ENCODE data around the gene FRRS1L. TPM values are rescaled to one million over a fixed set of nuclear protein-coding genes. Genes with fewer than 3 reads are reported as not detected.

The FRRS1L gene
- total RNA-seq, 2 donors from 2014 or later, result 0.81 to 1.1 TPM

GRCh38 chr9:109124121-109124520 lies 42.9 kb downstream of the FRRS1L start:
- DNase-seq (ENCODE audit: low spot score) (no peak), ATAC-seq (ENCODE audit: insufficient number of reproducible peaks, low FRiP score, low read depth) (no peak)
- TF ChIP-seq, protein P1, sequence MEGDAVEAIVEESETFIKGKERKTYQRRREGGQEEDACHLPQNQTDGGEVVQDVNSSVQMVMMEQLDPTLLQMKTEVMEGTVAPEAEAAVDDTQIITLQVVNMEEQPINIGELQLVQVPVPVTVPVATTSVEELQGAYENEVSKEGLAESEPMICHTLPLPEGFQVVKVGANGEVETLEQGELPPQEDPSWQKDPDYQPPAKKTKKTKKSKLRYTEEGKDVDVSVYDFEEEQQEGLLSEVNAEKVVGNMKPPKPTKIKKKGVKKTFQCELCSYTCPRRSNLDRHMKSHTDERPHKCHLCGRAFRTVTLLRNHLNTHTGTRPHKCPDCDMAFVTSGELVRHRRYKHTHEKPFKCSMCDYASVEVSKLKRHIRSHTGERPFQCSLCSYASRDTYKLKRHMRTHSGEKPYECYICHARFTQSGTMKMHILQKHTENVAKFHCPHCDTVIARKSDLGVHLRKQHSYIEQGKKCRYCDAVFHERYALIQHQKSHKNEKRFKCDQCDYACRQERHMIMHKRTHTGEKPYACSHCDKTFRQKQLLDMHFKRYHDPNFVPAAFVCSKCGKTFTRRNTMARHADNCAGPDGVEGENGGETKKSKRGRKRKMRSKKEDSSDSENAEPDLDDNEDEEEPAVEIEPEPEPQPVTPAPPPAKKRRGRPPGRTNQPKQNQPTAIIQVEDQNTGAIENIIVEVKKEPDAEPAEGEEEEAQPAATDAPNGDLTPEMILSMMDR (IDR thresholded peaks at IDR 0.05), result no peak
- Histone ChIP-seq H3K4me1 (ENCODE audit: control insufficient read depth in 1 of 2, low read depth in 2 of 2) (peaks cover 0 to 4% of the 10 kb centered on the region in 2 donors), H3K4me3 (no peak overlapping the region), H3K27me3 (replicated peaks; ENCODE audit: insufficient read depth) (no peaks in the 10 kb centered on the region), H3K9me3 (no peaks in the 10 kb centered on the region), H3K27ac (no peak overlapping the region), H3K36me3 (no peaks in the 10 kb centered on the region)

DNA sequence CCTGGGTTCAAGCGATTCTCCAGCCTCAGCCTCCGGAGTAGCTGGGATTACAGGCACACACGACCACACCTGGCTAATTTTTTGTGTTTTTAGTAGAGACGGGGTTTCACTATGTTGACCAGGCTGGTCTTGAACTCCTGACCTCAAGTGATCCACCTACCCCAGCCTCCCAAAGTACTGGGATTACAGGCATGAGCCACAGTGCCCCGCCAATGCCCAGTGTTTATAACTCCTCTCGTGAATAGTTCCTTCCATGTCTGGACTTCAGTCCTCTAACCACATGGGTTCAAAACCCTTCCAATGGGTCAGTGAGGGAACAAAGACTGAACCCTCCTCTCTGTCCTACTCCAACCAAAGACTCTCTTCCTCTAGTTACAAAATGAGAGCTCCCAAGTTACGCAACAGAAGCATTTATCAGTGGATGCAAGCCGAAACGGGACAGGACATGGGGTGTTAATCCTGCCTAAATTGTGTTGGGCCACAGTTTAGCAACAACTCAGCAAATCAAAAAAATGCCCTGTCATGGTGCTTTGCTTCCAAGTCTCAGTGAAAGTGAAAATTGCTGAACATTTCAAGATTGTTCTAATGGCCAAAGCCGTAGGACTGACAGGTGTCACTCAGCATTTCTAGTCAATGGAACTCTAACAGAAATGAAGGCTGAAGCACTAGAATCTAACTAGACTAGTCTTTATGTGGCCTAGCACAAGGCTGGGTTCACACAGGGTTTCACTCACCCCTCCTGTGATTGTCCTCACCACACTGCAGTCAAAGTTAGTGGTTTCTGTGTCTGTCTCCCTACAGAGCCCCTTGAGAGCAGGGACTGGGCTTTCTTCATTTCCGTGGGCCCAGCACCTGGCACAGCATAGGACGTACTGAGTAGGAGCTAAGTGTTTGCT lies 44.1 kb downstream of the FRRS1L start:
- Histone ChIP-seq H3K4me1 (ENCODE audit: control insufficient read depth in 1 of 2, low read depth in 2 of 2) (peaks cover 1 to 13% of the 10 kb centered on the region in 2 donors), H3K36me3 (no peaks in the 10 kb centered on the region), H3K4me3 (no peak overlapping the region), H3K9me3 (no peaks in the 10 kb centered on the region), H3K27ac (no peak overlapping the region), H3K27me3 (replicated peaks; ENCODE audit: insufficient read depth) (no peaks in the 10 kb centered on the region)
- TF ChIP-seq, protein P1 (IDR thresholded peaks at IDR 0.05), result no peak
- ATAC-seq (ENCODE audit: insufficient number of reproducible peaks, low FRiP score, low read depth) (no peak), DNase-seq (ENCODE audit: low spot score) (no peak)

GRCh38 chr9:109121232-109121796 lies 45.7 kb downstream of the FRRS1L start:
- no peak for DNase-seq (ENCODE audit: low spot score)
- Histone ChIP-seq H3K9me3 (no peaks in the 10 kb centered on the region), H3K36me3 (no peaks in the 10 kb centered on the region), H3K4me1 (ENCODE audit: control insufficient read depth in 1 of 2, low read depth in 2 of 2) (peaks cover 14 to 30% of the 10 kb centered on the region in 2 donors), H3K27ac (no peak overlapping the region), H3K4me3 (no peak overlapping the region), H3K27me3 (replicated peaks; ENCODE audit: insufficient read depth) (no peaks in the 10 kb centered on the region)
- TF ChIP-seq, protein P1 (IDR thresholded peaks at IDR 0.05), result no peak
- ATAC-seq (ENCODE audit: insufficient number of reproducible peaks, low FRiP score, low read depth), result no peak

DNA sequence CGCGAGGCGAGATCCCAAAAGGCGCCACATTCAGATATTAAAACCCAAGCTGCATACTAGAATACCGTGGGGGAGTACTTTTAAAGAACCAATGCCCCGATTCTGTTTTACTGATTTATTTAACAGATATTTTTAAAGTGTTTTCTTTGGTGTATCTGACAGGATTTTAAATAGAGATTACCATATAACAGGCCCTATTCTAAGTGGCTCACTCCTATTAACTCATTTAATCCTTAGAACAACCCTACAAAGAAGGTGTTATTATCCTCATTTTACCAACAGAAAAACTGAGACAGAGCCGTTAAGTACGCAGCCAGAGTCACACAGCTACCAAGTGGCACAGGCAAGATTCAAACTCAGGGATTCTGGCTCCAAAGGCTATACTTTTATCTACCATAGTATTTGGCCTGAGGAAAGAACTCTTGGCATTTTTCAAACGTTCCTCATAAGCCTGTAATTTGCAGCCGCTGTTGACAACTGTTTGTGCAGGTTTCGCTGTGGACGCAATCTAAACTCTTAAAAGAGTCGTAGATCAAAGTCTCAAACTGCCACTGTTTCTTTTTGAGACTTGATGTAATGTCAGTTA lies 46.8 kb downstream of the FRRS1L start:
- Histone ChIP-seq H3K4me3 (no peak overlapping the region), H3K9me3 (no peaks in the 10 kb centered on the region), H3K36me3 (no peaks in the 10 kb centered on the region), H3K4me1 (ENCODE audit: control insufficient read depth in 1 of 2, low read depth in 2 of 2) (peaks cover 21 to 40% of the 10 kb centered on the region in 2 donors), H3K27me3 (replicated peaks; ENCODE audit: insufficient read depth) (no peaks in the 10 kb centered on the region), H3K27ac (no peak overlapping the region)
- TF ChIP-seq, protein P1 (IDR thresholded peaks at IDR 0.05), result no peak
- no peak for DNase-seq (ENCODE audit: low spot score)
- no peak for ATAC-seq (ENCODE audit: insufficient number of reproducible peaks, low FRiP score, low read depth)

Measured in thoracic aorta (tissue), 2 donors.